GM12891 (cell line): ENCODE measurements around the gene TSC22D1.

ENCODE experiments used
- DNase-seq: peaks from one replicate; pipeline ENCODE4 v3.0.0; 2011; ENCODE audit warnings: low spot score; ENCODE audit not compliant: insufficient read length
- FAIRE-seq: peaks from 2 replicates; lab custom pipeline; 2011; peaks lifted over from hg19 to GRCh38; lab: Jason Lieb, UNC
- PAX5 ChIP-seq: IDR thresholded peaks from 2 replicates; pipeline ENCODE4 v1.6.1; 2011; ENCODE audit warnings: low read length, moderate library complexity, mild to moderate bottlenecking; ENCODE audit not compliant: insufficient read depth, severe bottlenecking
- POLR2A ChIP-seq: IDR thresholded peaks from 2 replicates; pipeline ENCODE4 v1.6.1; 2011; ENCODE audit warnings: low read depth, low read length, control low read depth
- POLR2AphosphoS5 ChIP-seq: IDR thresholded peaks from 2 replicates; pipeline ENCODE4 v1.6.1; 2011; ENCODE audit warnings: low read depth, low read length, control low read depth
- POU2F2 ChIP-seq: IDR thresholded peaks from 2 replicates; pipeline ENCODE4 v1.6.1; 2011; ENCODE audit warnings: low read depth, mild to moderate bottlenecking, control low read depth, low read length, moderate library complexity
- SPI1 ChIP-seq: IDR thresholded peaks from 2 replicates; pipeline ENCODE4 v1.6.1; 2011; ENCODE audit warnings: low read depth, low read length, control low read depth
- TAF1 ChIP-seq: IDR thresholded peaks from 2 replicates; pipeline ENCODE4 v1.6.1; 2011; ENCODE audit warnings: low read depth, low read length, control low read depth

Gene TSC22D1

GRCh38 chr13:44402899-44403445 lies 173.2 kb downstream of the TSC22D1 start:
- no peak for TF ChIP-seq TAF1
- TF ChIP-seq POLR2AphosphoS5, result no peak
- TF ChIP-seq POLR2A, result no peak
- TF ChIP-seq POU2F2, result no peak
- TF ChIP-seq PAX5, result no peak
- TF ChIP-seq SPI1, result no peak
- DNase-seq (no peak), FAIRE-seq (no peak)

- FAIRE-seq, result no peak
- TF ChIP-seq TAF1, result no peak
- TF ChIP-seq POLR2A, result no peak
- no peak for TF ChIP-seq POU2F2
- TF ChIP-seq PAX5, result no peak
- no peak for TF ChIP-seq SPI1
- TF ChIP-seq POLR2AphosphoS5, result no peak
- DNase-seq, result no peak
Measured at GRCh38 chr13:44401577-44401976, 174.6 kb downstream of the TSC22D1 start.

- no peak for TF ChIP-seq TAF1
- no peak for TF ChIP-seq PAX5
- no peak for TF ChIP-seq POU2F2
- TF ChIP-seq SPI1, result no peak
- TF ChIP-seq POLR2A, result no peak
- TF ChIP-seq POLR2AphosphoS5, result no peak
- FAIRE-seq (no peak), DNase-seq (no peak)
Measured at GRCh38 chr13:44400736-44401135, 175.4 kb downstream of the TSC22D1 start.

- DNase-seq (no peak), FAIRE-seq (no peak)
- TF ChIP-seq SPI1, result no peak
- no peak for TF ChIP-seq PAX5
- TF ChIP-seq TAF1, result no peak
- no peak for TF ChIP-seq POLR2AphosphoS5
- no peak for TF ChIP-seq POLR2A
- no peak for TF ChIP-seq POU2F2
Measured at GRCh38 chr13:44399074-44399473, 177.1 kb downstream of the TSC22D1 start.

GRCh38 chr13:44398606-44399005 lies 177.5 kb downstream of the TSC22D1 start:
- DNase-seq (no peak), FAIRE-seq (no peak)
- no peak for TF ChIP-seq POLR2AphosphoS5
- no peak for TF ChIP-seq POLR2A
- TF ChIP-seq POU2F2, result no peak
- no peak for TF ChIP-seq SPI1
- no peak for TF ChIP-seq TAF1
- no peak for TF ChIP-seq PAX5

- no peak for DNase-seq
- FAIRE-seq, result no peak
- TF ChIP-seq SPI1 (no peak), TAF1 (no peak), POU2F2 (no peak), POLR2A (no peak), POLR2AphosphoS5 (no peak), PAX5 (no peak)
Measured at GRCh38 chr13:44397766-44398223, 178.3 kb downstream of the TSC22D1 start.

- TF ChIP-seq SPI1 (no peak), POU2F2 (no peak), PAX5 (no peak), POLR2AphosphoS5 (no peak), TAF1 (no peak), POLR2A (no peak)
- DNase-seq (no peak), FAIRE-seq (no peak)
Measured at GRCh38 chr13:44396701-44397580, 179.2 kb downstream of the TSC22D1 start.

GRCh38 chr13:44395976-44396694 lies 180.0 kb downstream of the TSC22D1 start:
- TF ChIP-seq POLR2AphosphoS5 (no peak), PAX5 (no peak)
- DNase-seq (no peak), FAIRE-seq (no peak)

- DNase-seq (no peak), FAIRE-seq (no peak)
Measured at GRCh38 chr13:44394658-44395057, 181.5 kb downstream of the TSC22D1 start.

More at GRCh38 chr13:44394658-44395057, 181.5 kb downstream of the TSC22D1 start:
- TF ChIP-seq POLR2AphosphoS5 (no peak), POU2F2 (no peak), POLR2A (no peak), SPI1 (no peak), PAX5 (no peak), TAF1 (no peak)
